Skeletal muscle tissue (tissue), 4 donors: Measurements from ENCODE around the gene ANKRD44. TPM values are rescaled to one million over a fixed set of nuclear protein-coding genes. Genes with fewer than 3 reads are reported as not detected.

Experiments used
- H3K27ac ChIP-seq: one replicate; pipeline ENCODE4 v1.7.0; 2013; ENCODE audit warnings: mild to moderate bottlenecking, low read depth, low read length, inconsistent platforms
- H3K27me3 ChIP-seq, 3 donors: one replicate each; pipeline ENCODE4 v1.7.0; 2013; ENCODE audit warnings: low read length in 3 of 3; ENCODE audit not compliant: control insufficient read depth in 3 of 3, insufficient read depth in 3 of 3
- H3K36me3 ChIP-seq, 3 donors: one replicate each; pipeline ENCODE4 v1.7.0; 2013; ENCODE audit warnings: low read length in 3 of 3; ENCODE audit not compliant: control insufficient read depth in 3 of 3, insufficient read depth in 3 of 3
- H3K4me1 ChIP-seq, 3 donors: one replicate each; pipeline ENCODE4 v1.7.0; 2013; ENCODE audit warnings: low read length in 3 of 3, mild to moderate bottlenecking in 3 of 3; ENCODE audit not compliant: control insufficient read depth in 3 of 3, insufficient read depth in 3 of 3
- H3K4me3 ChIP-seq, 3 donors: one replicate each; pipeline ENCODE4 v1.7.0; 2013; ENCODE audit warnings: low read length in 3 of 3
- H3K9ac ChIP-seq, 3 donors: one replicate each; pipeline ENCODE4 v1.7.0; 2013; ENCODE audit warnings: low read length in 3 of 3, mild to moderate bottlenecking in 3 of 3, moderate library complexity in 2 of 3, low read depth in 1 of 3
- H3K9me3 ChIP-seq, 3 donors: one replicate each; pipeline ENCODE4 v1.7.0; 2013; ENCODE audit warnings: low read length in 3 of 3; ENCODE audit not compliant: control insufficient read depth in 3 of 3
- total RNA-seq: library from RNA; depleted of rRNA; stranded (reverse); fragments of >200 nt; gene quantifications from one replicate; pipeline ENCODE4 v1.2.3, GENCODE V29; 2014
- donor health status: Osteomylitis.

The ANKRD44 gene
- total RNA-seq, 1 donor from 2014 or later, result 26.6 TPM

- no peak overlapping the region for H3K9ac ChIP-seq
Observed at GRCh38 chr2:197307933-197308521, 2.6 kb downstream of the ANKRD44 start.

DNA sequence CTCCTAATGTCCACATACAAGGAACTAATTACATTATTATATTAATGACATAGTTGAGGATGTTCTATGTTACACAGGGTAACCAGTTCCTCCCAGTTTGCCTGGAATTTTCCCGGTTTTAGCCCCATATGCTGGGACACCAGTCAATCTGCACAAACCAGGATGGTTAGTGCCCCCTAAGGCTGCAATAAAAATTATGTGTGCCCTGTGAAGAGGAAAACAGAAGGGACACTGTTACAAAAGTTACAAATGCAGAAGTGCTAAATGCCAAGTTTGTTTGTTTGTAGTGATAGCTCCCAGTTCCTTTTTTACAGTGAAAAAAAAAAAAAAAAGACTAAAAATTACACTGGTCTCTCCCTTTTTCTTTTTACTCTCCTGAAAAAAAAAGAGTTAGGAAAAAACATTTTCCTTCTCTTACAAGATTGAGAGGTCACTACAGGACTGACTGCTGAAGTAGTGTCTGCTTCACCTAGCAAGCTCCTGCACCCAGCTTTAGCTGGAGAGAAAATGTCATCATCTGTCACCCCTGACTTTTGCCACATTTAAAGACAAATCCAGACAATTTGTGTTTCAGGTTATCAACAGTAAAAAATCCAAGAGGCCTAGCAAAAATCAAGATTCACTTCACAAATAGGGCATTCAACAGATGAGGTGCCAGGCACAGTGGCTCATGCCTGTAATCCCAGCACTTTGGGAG, 3.2 kb downstream of the ANKRD44 start:
- Histone ChIP-seq H3K9me3 (no peaks in the 10 kb centered on the region), H3K27me3 (no peaks in the 10 kb centered on the region), H3K36me3 (no peaks in the 10 kb centered on the region), H3K27ac (peak overlapping the region; percentile 25), H3K4me1 (peaks cover 12 to 33% (median 15%) of the 10 kb centered on the region in 3 donors), H3K4me3 (no peak overlapping the region), H3K9ac (peak overlapping the region in 1 of 3 donors; percentile 15)

More at GRCh38 chr2:197307933-197308521, 2.6 kb downstream of the ANKRD44 start:
- Histone ChIP-seq H3K27me3 (no peaks in the 10 kb centered on the region), H3K9me3 (no peaks in the 10 kb centered on the region), H3K4me3 (no peak overlapping the region), H3K36me3 (no peaks in the 10 kb centered on the region), H3K4me1 (peaks cover 12 to 33% (median 15%) of the 10 kb centered on the region in 3 donors), H3K27ac (peak overlapping the region; percentile 25)

GRCh38 chr2:197306696-197307040, 3.9 kb downstream of the ANKRD44 start:
- Histone ChIP-seq H3K27me3 (no peaks in the 10 kb centered on the region), H3K9me3 (no peaks in the 10 kb centered on the region), H3K27ac (peak overlapping the region; percentile 22), H3K36me3 (no peaks in the 10 kb centered on the region), H3K4me3 (no peak overlapping the region), H3K9ac (no peak overlapping the region), H3K4me1 (peaks cover 12 to 33% (median 15%) of the 10 kb centered on the region in 3 donors)

GRCh38 chr2:197306024-197306695, 4.4 kb downstream of the ANKRD44 start:
- no peak overlapping the region for H3K9ac ChIP-seq
- H3K27ac ChIP-seq, result peak overlapping the region; percentile 22
- no peaks in the 10 kb centered on the region for H3K36me3 ChIP-seq
- H3K4me3 ChIP-seq, result no peak overlapping the region
- H3K27me3 ChIP-seq, result no peaks in the 10 kb centered on the region
- no peaks in the 10 kb centered on the region for H3K9me3 ChIP-seq
- peaks cover 11 to 30% (median 14%) of the 10 kb centered on the region in 3 donors for H3K4me1 ChIP-seq

- Histone ChIP-seq H3K36me3 (no peaks in the 10 kb centered on the region), H3K4me1 (peaks cover 7 to 22% (median 9%) of the 10 kb centered on the region in 3 donors), H3K9ac (no peak overlapping the region), H3K4me3 (no peak overlapping the region), H3K27ac (no peak overlapping the region), H3K27me3 (no peaks in the 10 kb centered on the region), H3K9me3 (no peaks in the 10 kb centered on the region)
Observed at GRCh38 chr2:197304556-197305011, 6.0 kb downstream of the ANKRD44 start.

DNA sequence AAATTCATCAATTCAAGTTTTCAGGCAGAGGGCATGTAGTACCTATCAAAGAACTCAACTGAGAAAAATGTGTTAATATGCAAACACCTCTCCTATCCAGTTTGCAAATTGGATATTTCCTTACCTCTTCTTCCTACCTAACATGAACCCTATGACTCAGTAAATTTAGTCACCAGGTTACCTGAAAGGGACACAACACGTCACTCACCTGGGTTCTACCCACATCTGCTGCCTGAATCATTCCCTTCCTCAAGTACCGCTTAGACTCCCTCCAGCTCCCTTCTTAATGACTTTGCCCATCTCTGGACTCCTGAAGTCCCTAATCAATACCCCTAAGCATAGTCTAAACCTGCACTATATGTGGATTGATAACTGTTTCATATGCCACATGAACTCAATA, 10.4 kb downstream of the ANKRD44 start:
- no peak overlapping the region for H3K9ac ChIP-seq
- H3K27ac ChIP-seq, result no peak overlapping the region
- H3K9me3 ChIP-seq, result no peaks in the 10 kb centered on the region
- H3K4me1 ChIP-seq, result peaks cover 0 to 6% (median 0%) of the 10 kb centered on the region in 3 donors
- H3K36me3 ChIP-seq, result no peaks in the 10 kb centered on the region
- H3K27me3 ChIP-seq, result no peaks in the 10 kb centered on the region
- no peak overlapping the region for H3K4me3 ChIP-seq

- Histone ChIP-seq H3K27ac (no peak overlapping the region), H3K36me3 (no peaks in the 10 kb centered on the region), H3K27me3 (no peaks in the 10 kb centered on the region), H3K9ac (no peak overlapping the region), H3K4me1 (peaks cover 0 to 4% (median 0%) of the 10 kb centered on the region in 3 donors), H3K4me3 (no peak overlapping the region), H3K9me3 (no peaks in the 10 kb centered on the region)
Observed at GRCh38 chr2:197298609-197299008, 12.0 kb downstream of the ANKRD44 start.

- no peak overlapping the region for H3K27ac ChIP-seq
- H3K9ac ChIP-seq, result no peak overlapping the region
- H3K4me3 ChIP-seq, result no peak overlapping the region
- no peaks in the 10 kb centered on the region for H3K36me3 ChIP-seq
- H3K27me3 ChIP-seq, result no peaks in the 10 kb centered on the region
- H3K4me1 ChIP-seq, result peaks cover 0 to 6% (median 0%) of the 10 kb centered on the region in 3 donors
- no peaks in the 10 kb centered on the region for H3K9me3 ChIP-seq
Observed at GRCh38 chr2:197297772-197298318, 12.7 kb downstream of the ANKRD44 start.

DNA sequence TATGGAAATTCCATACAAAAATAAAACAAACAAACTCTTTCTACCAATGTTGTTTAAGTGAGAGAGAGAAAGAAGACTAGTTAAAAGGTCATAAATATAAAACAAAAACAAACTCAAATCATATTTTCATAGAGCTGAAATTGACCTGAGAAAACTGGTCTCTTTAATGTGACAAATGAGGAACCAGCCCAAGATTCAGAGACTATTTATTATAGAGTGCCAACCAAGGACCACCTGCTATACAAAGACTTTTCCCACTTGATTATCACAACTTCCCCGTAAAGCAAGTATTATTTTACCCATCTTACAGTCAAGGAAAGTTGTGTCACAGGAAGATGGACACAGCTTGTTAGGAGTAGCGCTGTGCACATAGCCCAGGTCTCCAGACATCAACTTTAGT, 13.3 kb downstream of the ANKRD44 start:
- Histone ChIP-seq H3K9ac (no peak overlapping the region), H3K27me3 (no peaks in the 10 kb centered on the region), H3K9me3 (no peaks in the 10 kb centered on the region), H3K4me1 (peaks cover 0 to 6% (median 0%) of the 10 kb centered on the region in 3 donors), H3K36me3 (no peaks in the 10 kb centered on the region), H3K4me3 (no peak overlapping the region), H3K27ac (no peak overlapping the region)

GRCh38 chr2:197296835-197297234, 13.7 kb downstream of the ANKRD44 start:
- H3K4me1 ChIP-seq, result peaks cover 0 to 6% (median 0%) of the 10 kb centered on the region in 3 donors
- H3K9ac ChIP-seq, result no peak overlapping the region
- no peak overlapping the region for H3K4me3 ChIP-seq
- H3K9me3 ChIP-seq, result no peaks in the 10 kb centered on the region
- H3K27ac ChIP-seq, result no peak overlapping the region
- no peaks in the 10 kb centered on the region for H3K36me3 ChIP-seq
- no peaks in the 10 kb centered on the region for H3K27me3 ChIP-seq
